ENCODE data around the gene GOSR2. TPM values are rescaled to one million over a fixed set of nuclear protein-coding genes. Genes with fewer than 3 reads are reported as not detected.

The GOSR2 gene
- total RNA-seq, 1 experiment from 2014 or later: 36.5 TPM

DNA sequence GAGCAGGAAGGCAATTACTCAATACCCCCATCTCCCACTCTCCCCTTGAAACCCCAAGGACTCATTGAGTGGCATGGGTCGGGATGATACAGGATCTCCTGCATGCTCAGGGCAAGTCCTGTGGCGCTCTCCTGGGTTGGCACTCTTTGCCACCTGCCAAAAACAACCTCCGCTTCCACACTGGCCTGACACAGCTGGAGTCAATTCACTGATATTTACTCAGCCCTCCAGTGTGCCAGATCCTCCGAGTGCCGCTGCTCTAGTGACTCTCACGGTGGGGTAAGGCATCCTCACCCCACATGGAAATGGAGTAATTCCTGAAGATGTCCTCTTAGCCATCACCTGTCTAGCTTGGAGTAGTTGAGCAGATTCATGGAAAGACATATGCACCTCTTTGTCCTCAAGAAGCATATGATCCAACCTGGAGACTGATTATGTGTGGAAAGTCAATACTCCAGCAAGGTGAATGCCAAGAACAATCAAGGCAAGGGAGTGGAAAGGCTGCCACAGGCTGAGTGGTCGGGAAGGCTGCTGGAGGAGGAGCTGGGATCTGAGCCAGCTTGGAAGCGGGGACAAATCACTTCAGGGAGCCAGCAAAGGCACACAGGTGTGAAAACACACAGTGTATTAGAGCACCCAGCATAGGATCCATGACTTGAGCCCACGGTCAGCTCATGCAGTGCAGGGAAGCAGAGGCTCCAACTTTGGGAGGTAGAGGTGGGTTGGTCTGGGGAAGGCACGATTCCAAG lies 12.6 kb upstream of the GOSR2 start:
- intact Hi-C loops (cut with micrococcal nuclease; ENCODE audit: unreplicated experiment): no loop called here
- BruUV-seq (replicated peaks): no TSS peak
- POLR2A ChIA-PET: no interaction called here
- no peak for DNase-seq (ENCODE audit: low read depth, low spot score)
- no peaks in the 10 kb centered on the region for H3K4me1 ChIP-seq (ENCODE audit: control insufficient read depth, insufficient read depth, low read length)
- TF ChIP-seq POLR2AphosphoS5 (IDR thresholded peaks at IDR 0.05; ENCODE audit: low read depth, low read length): no peak
- TF ChIP-seq, protein P1, sequence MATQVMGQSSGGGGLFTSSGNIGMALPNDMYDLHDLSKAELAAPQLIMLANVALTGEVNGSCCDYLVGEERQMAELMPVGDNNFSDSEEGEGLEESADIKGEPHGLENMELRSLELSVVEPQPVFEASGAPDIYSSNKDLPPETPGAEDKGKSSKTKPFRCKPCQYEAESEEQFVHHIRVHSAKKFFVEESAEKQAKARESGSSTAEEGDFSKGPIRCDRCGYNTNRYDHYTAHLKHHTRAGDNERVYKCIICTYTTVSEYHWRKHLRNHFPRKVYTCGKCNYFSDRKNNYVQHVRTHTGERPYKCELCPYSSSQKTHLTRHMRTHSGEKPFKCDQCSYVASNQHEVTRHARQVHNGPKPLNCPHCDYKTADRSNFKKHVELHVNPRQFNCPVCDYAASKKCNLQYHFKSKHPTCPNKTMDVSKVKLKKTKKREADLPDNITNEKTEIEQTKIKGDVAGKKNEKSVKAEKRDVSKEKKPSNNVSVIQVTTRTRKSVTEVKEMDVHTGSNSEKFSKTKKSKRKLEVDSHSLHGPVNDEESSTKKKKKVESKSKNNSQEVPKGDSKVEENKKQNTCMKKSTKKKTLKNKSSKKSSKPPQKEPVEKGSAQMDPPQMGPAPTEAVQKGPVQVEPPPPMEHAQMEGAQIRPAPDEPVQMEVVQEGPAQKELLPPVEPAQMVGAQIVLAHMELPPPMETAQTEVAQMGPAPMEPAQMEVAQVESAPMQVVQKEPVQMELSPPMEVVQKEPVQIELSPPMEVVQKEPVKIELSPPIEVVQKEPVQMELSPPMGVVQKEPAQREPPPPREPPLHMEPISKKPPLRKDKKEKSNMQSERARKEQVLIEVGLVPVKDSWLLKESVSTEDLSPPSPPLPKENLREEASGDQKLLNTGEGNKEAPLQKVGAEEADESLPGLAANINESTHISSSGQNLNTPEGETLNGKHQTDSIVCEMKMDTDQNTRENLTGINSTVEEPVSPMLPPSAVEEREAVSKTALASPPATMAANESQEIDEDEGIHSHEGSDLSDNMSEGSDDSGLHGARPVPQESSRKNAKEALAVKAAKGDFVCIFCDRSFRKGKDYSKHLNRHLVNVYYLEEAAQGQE (IDR thresholded peaks at IDR 0.05; ENCODE audit: insufficient read depth in 1 of 2, low read depth in 2 of 2, low read length in 1 of 2): no peak
- TF ChIP-seq, protein P2, sequence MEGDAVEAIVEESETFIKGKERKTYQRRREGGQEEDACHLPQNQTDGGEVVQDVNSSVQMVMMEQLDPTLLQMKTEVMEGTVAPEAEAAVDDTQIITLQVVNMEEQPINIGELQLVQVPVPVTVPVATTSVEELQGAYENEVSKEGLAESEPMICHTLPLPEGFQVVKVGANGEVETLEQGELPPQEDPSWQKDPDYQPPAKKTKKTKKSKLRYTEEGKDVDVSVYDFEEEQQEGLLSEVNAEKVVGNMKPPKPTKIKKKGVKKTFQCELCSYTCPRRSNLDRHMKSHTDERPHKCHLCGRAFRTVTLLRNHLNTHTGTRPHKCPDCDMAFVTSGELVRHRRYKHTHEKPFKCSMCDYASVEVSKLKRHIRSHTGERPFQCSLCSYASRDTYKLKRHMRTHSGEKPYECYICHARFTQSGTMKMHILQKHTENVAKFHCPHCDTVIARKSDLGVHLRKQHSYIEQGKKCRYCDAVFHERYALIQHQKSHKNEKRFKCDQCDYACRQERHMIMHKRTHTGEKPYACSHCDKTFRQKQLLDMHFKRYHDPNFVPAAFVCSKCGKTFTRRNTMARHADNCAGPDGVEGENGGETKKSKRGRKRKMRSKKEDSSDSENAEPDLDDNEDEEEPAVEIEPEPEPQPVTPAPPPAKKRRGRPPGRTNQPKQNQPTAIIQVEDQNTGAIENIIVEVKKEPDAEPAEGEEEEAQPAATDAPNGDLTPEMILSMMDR (IDR thresholded peaks at IDR 0.05): no peak
- TF ChIP-seq SIN3A (IDR thresholded peaks at IDR 0.05; ENCODE audit: borderline replicate concordance, insufficient read depth, low read depth, low read length): no peak
- no peak for TF ChIP-seq TCF7L2 (IDR thresholded peaks at IDR 0.05; ENCODE audit: low read depth, low read length)
- no peaks in the 10 kb centered on the region for H3K27me3 ChIP-seq (ENCODE audit: control insufficient read depth, insufficient read depth, low read length)
- no peaks in the 10 kb centered on the region for H3K9me3 ChIP-seq (ENCODE audit: control insufficient read depth, insufficient read depth, low read depth, low read length)
- CTCF ChIA-PET: no interaction called here
- in situ Hi-C loops (cut with HindIII; ENCODE audit: low pct_unique_long_range_greater_than_20kb, low sequenced_read_pairs): no loop called here
- no peak for ATAC-seq
- H3K36me3 ChIP-seq (ENCODE audit: control insufficient read depth, insufficient read depth, low read length): no peaks in the 10 kb centered on the region
- H3K4me3 ChIP-seq (ENCODE audit: low read depth in 2 of 2, low read length in 2 of 2): no peak overlapping the region
- H3K27ac ChIP-seq (ENCODE audit: low read length): no peak overlapping the region

DNA sequence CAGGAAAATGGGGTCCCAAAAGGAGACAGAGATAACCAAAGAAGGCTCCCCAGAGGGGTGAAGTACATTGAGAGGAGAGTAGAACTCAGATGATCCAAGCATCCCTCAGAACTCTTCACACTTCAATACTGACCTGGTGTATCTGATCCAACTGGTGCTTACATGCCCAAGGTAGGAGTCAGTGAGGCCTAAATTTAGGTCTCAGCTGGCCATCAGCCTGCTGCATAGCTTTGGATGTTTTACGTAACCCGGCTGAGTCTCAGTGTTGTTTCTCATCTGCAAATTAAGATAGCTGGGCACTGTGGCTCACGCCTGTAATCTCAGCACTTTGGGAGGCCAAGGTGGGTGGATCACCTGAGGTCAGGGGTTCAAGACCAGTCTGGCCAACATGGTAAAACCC lies 11.6 kb upstream of the GOSR2 start:
- intact Hi-C loops (cut with micrococcal nuclease; ENCODE audit: unreplicated experiment): no loop called here
- no peaks in the 10 kb centered on the region for H3K4me1 ChIP-seq (ENCODE audit: control insufficient read depth, insufficient read depth, low read length)
- ChIA-PET POLR2A (no interaction called here), CTCF (no interaction called here)
- BruUV-seq (replicated peaks): no TSS peak
- no peak overlapping the region for H3K4me3 ChIP-seq (ENCODE audit: low read depth in 2 of 2, low read length in 2 of 2)
- H3K27ac ChIP-seq (ENCODE audit: low read length): no peak overlapping the region
- H3K9me3 ChIP-seq (ENCODE audit: control insufficient read depth, insufficient read depth, low read depth, low read length): no peaks in the 10 kb centered on the region
- no peaks in the 10 kb centered on the region for H3K27me3 ChIP-seq (ENCODE audit: control insufficient read depth, insufficient read depth, low read length)
- ATAC-seq (no peak), DNase-seq (ENCODE audit: low read depth, low spot score) (no peak)
- TF ChIP-seq TCF7L2 (IDR thresholded peaks at IDR 0.05; ENCODE audit: low read depth, low read length) (no peak), SIN3A (IDR thresholded peaks at IDR 0.05; ENCODE audit: borderline replicate concordance, insufficient read depth, low read depth, low read length) (no peak), POLR2AphosphoS5 (IDR thresholded peaks at IDR 0.05; ENCODE audit: low read depth, low read length) (no peak)
- TF ChIP-seq, protein P1 (IDR thresholded peaks at IDR 0.05; ENCODE audit: insufficient read depth in 1 of 2, low read depth in 2 of 2, low read length in 1 of 2): no peak
- TF ChIP-seq, protein P2 (IDR thresholded peaks at IDR 0.05): no peak
- no peaks in the 10 kb centered on the region for H3K36me3 ChIP-seq (ENCODE audit: control insufficient read depth, insufficient read depth, low read length)
- in situ Hi-C loops (cut with HindIII; ENCODE audit: low pct_unique_long_range_greater_than_20kb, low sequenced_read_pairs): no loop called here

All from Panc1 (cell line).